ENCODE results near the gene PLA2G15.

The PLA2G15 gene

DNA sequence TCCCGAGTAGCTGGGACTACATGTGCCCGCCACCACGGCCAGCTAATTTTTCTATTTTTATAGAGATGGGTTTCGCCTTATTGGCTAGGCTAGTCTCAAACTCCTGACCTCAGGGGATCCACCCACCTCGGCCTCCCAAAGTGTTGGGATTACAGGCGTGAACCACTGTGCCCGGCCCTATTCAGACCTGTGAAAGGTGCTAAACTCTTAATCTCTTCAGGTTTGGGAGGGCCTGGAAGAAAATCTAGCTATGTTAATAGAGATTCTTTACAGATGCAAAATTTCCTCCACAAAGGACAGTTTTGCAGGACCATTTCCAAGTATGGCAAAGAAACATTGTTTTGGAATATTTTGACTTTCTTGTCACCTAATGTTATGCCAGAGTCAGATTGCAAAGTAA is 3.1 kb upstream of the PLA2G15 start:
- in situ Hi-C loops (cut with MboI; ENCODE audit: low pct_unique_long_range_greater_than_20kb, low sequenced_read_pairs, unreplicated experiment): no loop called here
- TF ChIP-seq, protein P1, sequence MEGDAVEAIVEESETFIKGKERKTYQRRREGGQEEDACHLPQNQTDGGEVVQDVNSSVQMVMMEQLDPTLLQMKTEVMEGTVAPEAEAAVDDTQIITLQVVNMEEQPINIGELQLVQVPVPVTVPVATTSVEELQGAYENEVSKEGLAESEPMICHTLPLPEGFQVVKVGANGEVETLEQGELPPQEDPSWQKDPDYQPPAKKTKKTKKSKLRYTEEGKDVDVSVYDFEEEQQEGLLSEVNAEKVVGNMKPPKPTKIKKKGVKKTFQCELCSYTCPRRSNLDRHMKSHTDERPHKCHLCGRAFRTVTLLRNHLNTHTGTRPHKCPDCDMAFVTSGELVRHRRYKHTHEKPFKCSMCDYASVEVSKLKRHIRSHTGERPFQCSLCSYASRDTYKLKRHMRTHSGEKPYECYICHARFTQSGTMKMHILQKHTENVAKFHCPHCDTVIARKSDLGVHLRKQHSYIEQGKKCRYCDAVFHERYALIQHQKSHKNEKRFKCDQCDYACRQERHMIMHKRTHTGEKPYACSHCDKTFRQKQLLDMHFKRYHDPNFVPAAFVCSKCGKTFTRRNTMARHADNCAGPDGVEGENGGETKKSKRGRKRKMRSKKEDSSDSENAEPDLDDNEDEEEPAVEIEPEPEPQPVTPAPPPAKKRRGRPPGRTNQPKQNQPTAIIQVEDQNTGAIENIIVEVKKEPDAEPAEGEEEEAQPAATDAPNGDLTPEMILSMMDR (IDR thresholded peaks at IDR 0.05; ENCODE audit: extremely low read depth, insufficient read depth, missing control alignments): no peak
- DNase-seq (ENCODE audit: low spot score): no peak

- DNase-seq (ENCODE audit: low spot score): no peak
- TF ChIP-seq, protein P1 (IDR thresholded peaks at IDR 0.05; ENCODE audit: extremely low read depth, insufficient read depth, missing control alignments): no peak
- in situ Hi-C loops (cut with MboI; ENCODE audit: low pct_unique_long_range_greater_than_20kb, low sequenced_read_pairs, unreplicated experiment): no loop called here
Observed at GRCh38 chr16:68242926-68243858, 2.0 kb upstream of the PLA2G15 start.

DNA sequence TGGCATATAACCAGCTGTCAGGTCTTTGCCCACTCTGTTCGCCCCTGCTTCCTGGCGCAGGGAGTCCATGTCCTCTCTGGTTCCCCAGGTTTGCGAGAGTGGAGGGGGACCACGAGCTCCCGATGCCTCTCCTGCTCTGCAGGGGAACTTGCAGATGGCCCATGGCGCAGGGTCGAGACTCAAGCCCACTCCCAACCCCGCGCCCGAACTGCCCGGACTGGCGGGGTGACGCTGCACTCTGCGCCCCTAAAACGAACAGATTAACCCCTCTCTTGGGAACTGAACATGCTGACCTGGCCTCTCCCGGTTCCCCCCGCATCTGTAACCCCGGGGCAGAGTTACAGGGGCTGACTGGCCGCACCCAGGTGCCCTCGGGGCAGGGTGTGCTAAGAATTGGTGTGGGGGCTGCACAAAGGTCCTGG is 681 bp upstream of the PLA2G15 start:
- TF ChIP-seq, protein P1 (IDR thresholded peaks at IDR 0.05; ENCODE audit: extremely low read depth, insufficient read depth, missing control alignments): no peak
- no peak for DNase-seq (ENCODE audit: low spot score)
- in situ Hi-C loops (cut with MboI; ENCODE audit: low pct_unique_long_range_greater_than_20kb, low sequenced_read_pairs, unreplicated experiment): no loop called here

- in situ Hi-C loops (cut with MboI; ENCODE audit: low pct_unique_long_range_greater_than_20kb, low sequenced_read_pairs, unreplicated experiment): no loop called here
- TF ChIP-seq, protein P1 (IDR thresholded peaks at IDR 0.05; ENCODE audit: extremely low read depth, insufficient read depth, missing control alignments): no peak
Observed at GRCh38 chr16:68246121-68246520, 948 bp downstream of the PLA2G15 start.

GRCh38 chr16:68246666-68247065 is 1.5 kb downstream of the PLA2G15 start:
- no peak for DNase-seq (ENCODE audit: low spot score)
- in situ Hi-C loops (cut with MboI; ENCODE audit: low pct_unique_long_range_greater_than_20kb, low sequenced_read_pairs, unreplicated experiment): no loop called here
- TF ChIP-seq, protein P1 (IDR thresholded peaks at IDR 0.05; ENCODE audit: extremely low read depth, insufficient read depth, missing control alignments): no peak

More at GRCh38 chr16:68246121-68246520, 948 bp downstream of the PLA2G15 start:
- no peak for DNase-seq (ENCODE audit: low spot score)

GRCh38 chr16:68247400-68247799 is 2.2 kb downstream of the PLA2G15 start:
- in situ Hi-C loops (cut with MboI; ENCODE audit: low pct_unique_long_range_greater_than_20kb, low sequenced_read_pairs, unreplicated experiment): no loop called here
- no peak for DNase-seq (ENCODE audit: low spot score)
- TF ChIP-seq, protein P1 (IDR thresholded peaks at IDR 0.05; ENCODE audit: extremely low read depth, insufficient read depth, missing control alignments): no peak

All from GM13977 (cell line).